HFFc6 (cell line): ENCODE measurements around the gene MCM9. TPM values are rescaled to one million over a fixed set of nuclear protein-coding genes. Genes with fewer than 3 reads are reported as not detected.
A peak's percentile ranks its signal among the peaks of the same experiment; 100 is the strongest.
"Not testable (repeated sequence)": the region's sequence is repeated elsewhere in the genome, so short reads cannot be mapped to it uniquely, and the experiment has no call there.

Experiments
- DNase-seq: peaks from one replicate; pipeline ENCODE4 v3.0.0-alpha.2; 2018
- H3K27ac Mint-ChIP-seq: 2 replicates; pipeline ENCODE4 v1.8.0; 2020; ENCODE audit warnings: mild to moderate bottlenecking, mixed read lengths
- H3K27me3 Mint-ChIP-seq: 2 replicates; pipeline ENCODE4 v1.8.0; 2021; ENCODE audit warnings: mild to moderate bottlenecking, moderate library complexity, mixed read lengths; ENCODE audit not compliant: insufficient read depth
- H3K36me3 Mint-ChIP-seq: 2 replicates; pipeline ENCODE4 v1.8.0; 2021; ENCODE audit warnings: low read depth, mixed read lengths
- H3K4me1 Mint-ChIP-seq: 2 replicates; pipeline ENCODE4 v1.8.0; 2020; ENCODE audit warnings: low read depth, mixed read lengths
- H3K4me3 Mint-ChIP-seq: 2 replicates; pipeline ENCODE4 v1.8.0; 2020; ENCODE audit warnings: mild to moderate bottlenecking, moderate library complexity, mixed read lengths
- H3K9me3 Mint-ChIP-seq: 2 replicates; pipeline ENCODE4 v1.8.0; 2020; ENCODE audit warnings: mild to moderate bottlenecking, mixed read lengths
- CTCF ChIP-seq: fragments of 200-600 bp; sonication (generic); IDR thresholded peaks from 2 replicates; pipeline ENCODE4 v1.5.0; 2021; ENCODE audit warnings: antibody characterized with exemption, mild to moderate bottlenecking
- total RNA-seq, 6 experiments: library from RNA; stranded (reverse); fragmentation: NEBNext Ultra II Directional; extraction: Animal tissue kit (Norgen Biotek cat#: 25700); gene quantifications; 2 replicates in 1 of 6; 3 replicates in 5 of 6; pipeline ENCODE4 v1.2.3, GENCODE V29; 2021

MCM9 gene
- total RNA-seq, 6 experiments from 2014 or later: 4.6 to 5.7 (median 5.0) TPM

- H3K27ac Mint-ChIP-seq: no peak overlapping the region
- H3K4me3 Mint-ChIP-seq: no peak overlapping the region
- H3K9me3 Mint-ChIP-seq: no peaks in the 10 kb centered on the region
- DNase-seq: no peak
- TF ChIP-seq CTCF: no peak
- peaks cover 15% of the 10 kb centered on the region for H3K4me1 Mint-ChIP-seq
- H3K27me3 Mint-ChIP-seq: no peaks in the 10 kb centered on the region; the same call in 1 of the 2 replicates
- no peaks in the 10 kb centered on the region for H3K36me3 Mint-ChIP-seq
These were observed 130.9 kb downstream of the MCM9 start for GRCh38 chr6:118804091-118804490.

GRCh38 chr6:118801257-118801656 lies 133.7 kb downstream of the MCM9 start:
- Mint-ChIP-seq H3K9me3 (no peaks in the 10 kb centered on the region), H3K36me3 (no peaks in the 10 kb centered on the region), H3K27me3 (no peaks in the 10 kb centered on the region), H3K4me1 (peaks cover 15% of the 10 kb centered on the region), H3K27ac (no peak overlapping the region), H3K4me3 (no peak overlapping the region)
- DNase-seq: no peak
- TF ChIP-seq CTCF: no peak

- Mint-ChIP-seq H3K36me3 (no peaks in the 10 kb centered on the region), H3K4me3 (peak overlapping the region; percentile 61), H3K9me3 (no peaks in the 10 kb centered on the region), H3K27me3 (no peaks in the 10 kb centered on the region), H3K27ac (no peak overlapping the region), H3K4me1 (peaks cover 15% of the 10 kb centered on the region)
- DNase-seq: peak; percentile 77
- peak; percentile 96 for TF ChIP-seq CTCF
These were observed 134.4 kb downstream of the MCM9 start for GRCh38 chr6:118800394-118801071.

GRCh38 chr6:118799826-118800225 lies 135.1 kb downstream of the MCM9 start:
- no peak for DNase-seq
- Mint-ChIP-seq H3K27me3 (no peaks in the 10 kb centered on the region; the same call in 1 of the 2 replicates), H3K4me1 (peaks cover 15% of the 10 kb centered on the region), H3K4me3 (no peak overlapping the region), H3K27ac (no peak overlapping the region), H3K9me3 (no peaks in the 10 kb centered on the region), H3K36me3 (no peaks in the 10 kb centered on the region)
- no peak for TF ChIP-seq CTCF

GRCh38 chr6:118796548-118796947 lies 138.4 kb downstream of the MCM9 start:
- not testable (repeated sequence) for H3K4me3 Mint-ChIP-seq, H3K36me3 Mint-ChIP-seq, H3K9me3 Mint-ChIP-seq, H3K4me1 Mint-ChIP-seq, H3K27me3 Mint-ChIP-seq, H3K27ac Mint-ChIP-seq, DNase-seq

- H3K27ac Mint-ChIP-seq: no peak overlapping the region
- no peaks in the 10 kb centered on the region for H3K4me1 Mint-ChIP-seq
- no peak for TF ChIP-seq CTCF
- H3K27me3 Mint-ChIP-seq: peaks cover 5% of the 10 kb centered on the region; the same call in 1 of the 2 replicates
- no peaks in the 10 kb centered on the region for H3K9me3 Mint-ChIP-seq
- no peak for DNase-seq
- no peaks in the 10 kb centered on the region for H3K36me3 Mint-ChIP-seq
- H3K4me3 Mint-ChIP-seq: no peak overlapping the region
These were observed 143.5 kb downstream of the MCM9 start for GRCh38 chr6:118791499-118791898.
